DLD1 (cell line): ENCODE data around the gene CERK.

ENCODE experiments used
- in situ Hi-C: cut with HindIII; loops from 2 replicates; pipeline ENCODE4 v1.10.0; 2017; ENCODE audit warnings: low sequenced_read_pairs

The CERK gene

GRCh38 chr22:46664301-46664855, 73.7 kb downstream of the CERK start:
- in situ Hi-C loops = no loop called here

DNA sequence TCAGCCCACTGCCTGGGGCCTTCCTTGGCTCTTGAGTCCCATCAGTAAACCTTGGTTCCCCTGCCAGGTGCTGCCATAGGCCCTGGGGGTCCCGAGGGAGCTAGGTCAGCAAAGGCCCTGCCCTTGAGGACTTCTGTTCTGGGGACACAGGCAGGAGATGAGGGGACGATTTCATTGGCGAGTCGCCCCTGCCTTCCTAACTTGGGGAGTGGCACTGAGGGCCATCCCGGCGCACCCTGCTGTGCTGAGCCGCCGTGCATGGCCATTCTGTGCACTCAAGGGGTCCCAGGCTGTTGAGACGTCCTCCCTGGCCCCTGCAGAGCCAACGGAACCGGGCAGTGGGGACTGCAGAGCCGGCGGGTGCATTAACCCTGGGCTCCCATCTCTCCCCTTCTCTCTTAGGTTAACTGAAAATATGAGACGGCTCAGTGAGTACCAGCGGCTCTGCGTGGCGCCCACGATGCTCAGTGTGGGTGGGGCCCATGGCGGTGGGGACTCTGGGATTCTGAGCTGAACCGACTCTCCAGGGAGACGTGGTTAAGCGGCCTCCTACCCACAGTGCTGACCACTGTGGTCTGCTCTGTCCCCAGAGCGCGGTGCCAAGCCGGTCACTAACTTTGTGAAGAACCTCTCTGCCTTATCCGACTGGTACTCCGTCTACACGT, 74.5 kb downstream of the CERK start:
- in situ Hi-C loops = no loop called here

DNA sequence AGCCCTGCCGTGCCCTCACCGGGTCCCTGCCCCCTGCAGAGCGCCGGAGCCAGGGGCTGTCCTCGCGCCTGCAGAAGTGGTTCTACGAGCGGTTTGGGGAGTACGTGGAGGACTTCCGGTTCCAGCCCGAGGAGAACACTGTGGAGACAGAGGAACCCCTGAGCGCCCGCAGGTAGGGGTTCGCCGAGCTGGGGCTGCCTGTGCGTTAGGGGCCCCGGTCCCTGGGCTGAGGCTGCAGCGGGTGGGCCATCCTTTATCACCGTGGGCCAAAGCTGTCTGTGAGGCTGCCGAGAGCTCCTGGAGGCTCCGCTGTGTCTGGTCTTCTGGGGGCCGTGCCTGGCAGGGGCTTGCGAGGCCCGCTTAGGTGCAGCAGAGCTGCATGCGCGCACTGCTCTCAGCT, 75.1 kb downstream of the CERK start:
- in situ Hi-C loops = no loop called here

GRCh38 chr22:46662226-46662625, 75.8 kb downstream of the CERK start:
- in situ Hi-C loops = no loop called here

DNA sequence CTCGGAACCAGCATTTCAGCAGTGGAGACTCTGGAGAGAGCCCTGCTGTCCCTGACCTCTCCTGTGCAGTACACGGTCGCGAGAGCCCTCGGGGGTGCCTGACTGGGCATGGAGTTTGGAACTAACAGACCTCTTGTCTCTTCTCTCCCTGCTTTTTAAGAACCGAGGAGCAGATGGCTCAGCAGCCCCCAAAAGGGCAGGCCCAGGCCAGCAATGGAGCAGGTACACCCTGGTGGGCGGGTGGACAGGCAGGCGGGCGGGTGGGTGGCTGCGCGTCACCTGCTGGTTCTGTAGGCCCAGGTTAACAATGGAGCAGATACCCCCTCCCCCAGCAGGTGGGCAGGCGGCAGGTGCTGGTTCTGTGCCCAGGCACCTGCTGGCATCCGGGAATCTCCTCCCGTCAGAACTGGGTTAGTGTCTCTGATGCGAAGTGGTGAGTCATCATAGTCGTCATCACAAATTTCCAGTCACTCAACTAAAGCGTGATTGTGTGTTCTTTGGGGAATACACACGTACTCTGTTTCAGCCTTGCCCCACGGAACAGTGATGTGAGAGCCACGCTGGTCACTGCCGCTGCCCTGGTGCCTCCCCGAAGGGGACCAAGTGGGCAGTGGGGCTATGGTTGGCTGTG, 76.7 kb downstream of the CERK start:
- in situ Hi-C loops = no loop called here

- in situ Hi-C loops = no loop called here
These were observed 77.3 kb downstream of the CERK start for GRCh38 chr22:46660604-46661201.

DNA sequence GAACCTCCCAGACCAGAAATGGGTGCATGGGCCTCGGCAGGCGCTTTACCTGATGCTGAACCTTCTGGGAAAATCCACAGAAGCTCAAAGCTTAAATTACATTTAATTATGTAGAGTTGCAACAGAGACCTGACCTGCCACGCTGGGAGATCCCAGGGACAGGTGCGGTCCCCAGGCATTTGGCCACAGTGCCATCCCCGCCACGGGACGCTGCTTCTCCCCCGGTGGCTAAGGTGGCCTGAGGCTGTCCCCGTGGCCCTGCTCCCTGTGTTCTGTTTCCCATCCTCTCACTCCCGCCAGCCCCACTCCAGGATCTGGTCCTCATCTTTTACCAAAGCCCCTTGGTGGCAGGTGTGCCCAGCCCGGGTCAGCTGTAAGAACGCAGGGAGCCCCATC, 78.3 kb downstream of the CERK start:
- in situ Hi-C loops = no loop called here

GRCh38 chr22:46659059-46659790, 78.8 kb downstream of the CERK start:
- in situ Hi-C loops = no loop called here

DNA sequence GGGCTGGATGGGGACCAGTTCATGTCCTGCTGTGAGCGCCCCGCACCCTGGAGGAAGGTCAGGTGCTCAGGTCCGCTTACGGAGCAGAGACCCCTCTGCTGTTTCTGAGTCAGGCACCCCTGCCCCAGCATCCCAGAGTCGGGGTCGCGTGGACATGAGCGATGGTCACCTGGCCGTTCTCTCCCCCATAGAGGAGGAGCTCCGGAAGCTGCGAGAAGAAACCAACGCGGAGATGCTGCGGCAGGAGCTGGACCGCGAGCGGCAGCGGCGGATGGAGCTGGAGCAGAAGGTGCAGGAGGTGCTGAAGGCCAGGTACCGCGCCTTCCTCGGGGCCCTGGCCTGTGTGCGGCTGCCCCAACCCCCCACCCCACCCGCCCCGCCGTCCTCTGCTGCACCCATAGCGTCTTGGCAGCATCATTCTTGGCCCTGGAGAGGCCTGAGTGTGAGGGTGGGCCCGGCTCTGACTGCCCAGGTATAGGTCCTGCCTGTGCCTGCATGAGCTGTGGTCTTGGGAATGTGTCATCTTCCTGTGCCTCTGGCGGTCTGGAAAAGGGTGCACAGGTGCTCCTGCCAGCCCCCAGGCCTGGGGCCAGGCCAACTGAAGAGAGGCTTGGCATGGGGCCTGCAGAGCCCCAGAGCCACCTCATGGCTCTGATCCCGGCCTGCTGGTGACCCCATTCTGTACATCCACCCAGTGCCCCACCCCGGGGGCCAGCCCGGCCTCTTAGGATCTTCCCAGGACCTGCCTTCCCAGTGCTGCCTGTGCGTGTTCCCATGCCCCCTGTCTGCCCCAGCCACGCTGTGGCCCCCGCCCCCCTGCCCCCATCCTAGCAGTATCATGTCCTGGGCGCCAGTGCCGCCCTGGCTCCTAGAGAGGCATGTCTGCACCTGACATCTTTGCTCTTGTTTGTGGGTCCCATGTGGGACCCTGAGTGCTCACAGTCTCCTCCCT, 79.8 kb downstream of the CERK start:
- in situ Hi-C loops = no loop called here

DNA sequence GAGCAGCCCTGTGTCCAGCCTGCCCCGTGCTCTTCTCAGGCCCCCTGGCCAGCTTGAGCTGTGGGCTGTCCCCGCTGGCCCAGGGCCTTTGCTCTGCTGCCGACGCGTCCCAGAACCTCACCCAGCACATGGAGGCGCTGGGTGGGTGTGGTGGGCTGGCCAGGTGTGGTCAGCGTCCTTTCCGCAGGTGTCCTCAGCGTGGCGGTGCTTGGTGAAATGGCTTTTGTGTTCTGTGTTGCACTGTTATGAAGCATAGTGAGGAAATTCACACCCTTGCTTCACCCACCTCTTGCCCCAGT, 80.4 kb downstream of the CERK start:
- in situ Hi-C loops = no loop called here

- in situ Hi-C loops = no loop called here
These were observed 81.0 kb downstream of the CERK start for GRCh38 chr22:46656856-46657654.

DNA sequence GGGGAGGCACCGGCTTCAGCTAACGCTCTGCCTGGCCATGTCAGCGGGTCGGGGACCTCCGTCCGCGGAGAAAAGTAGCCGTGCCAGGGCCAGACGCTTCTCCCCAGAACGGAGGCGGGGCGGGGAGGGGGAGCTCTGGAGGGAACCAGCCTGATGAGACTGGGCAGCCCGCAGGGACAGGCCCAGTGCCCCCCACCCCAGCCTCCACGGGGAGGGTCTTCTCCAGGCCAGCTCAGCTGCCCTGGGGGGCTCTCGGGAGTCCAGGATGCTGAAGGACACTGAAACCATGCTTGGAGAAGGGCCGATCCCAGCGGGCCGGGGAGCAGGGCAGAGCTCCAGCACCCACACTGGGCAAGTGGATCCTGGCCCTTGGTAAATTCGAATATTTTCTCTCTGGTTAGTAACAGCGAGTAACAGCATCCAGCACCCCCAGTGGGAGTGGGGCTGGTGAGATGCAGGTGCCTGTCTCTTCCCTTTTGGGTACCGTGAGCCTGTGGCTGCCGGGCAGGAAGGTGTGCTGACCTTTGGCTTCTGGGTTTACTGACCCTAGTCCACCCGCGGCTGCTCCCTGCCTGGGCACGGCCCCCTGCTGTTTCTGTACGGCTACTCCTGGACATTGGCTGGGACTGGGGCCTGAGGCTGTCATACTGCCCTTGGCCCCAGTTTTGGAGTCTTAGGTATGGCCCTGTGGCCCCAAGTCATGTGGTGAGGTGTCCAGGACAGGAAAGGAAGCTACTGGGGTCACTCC, 82.0 kb downstream of the CERK start:
- in situ Hi-C loops = no loop called here

GRCh38 chr22:46654927-46655595, 83.0 kb downstream of the CERK start:
- in situ Hi-C loops = no loop called here

DNA sequence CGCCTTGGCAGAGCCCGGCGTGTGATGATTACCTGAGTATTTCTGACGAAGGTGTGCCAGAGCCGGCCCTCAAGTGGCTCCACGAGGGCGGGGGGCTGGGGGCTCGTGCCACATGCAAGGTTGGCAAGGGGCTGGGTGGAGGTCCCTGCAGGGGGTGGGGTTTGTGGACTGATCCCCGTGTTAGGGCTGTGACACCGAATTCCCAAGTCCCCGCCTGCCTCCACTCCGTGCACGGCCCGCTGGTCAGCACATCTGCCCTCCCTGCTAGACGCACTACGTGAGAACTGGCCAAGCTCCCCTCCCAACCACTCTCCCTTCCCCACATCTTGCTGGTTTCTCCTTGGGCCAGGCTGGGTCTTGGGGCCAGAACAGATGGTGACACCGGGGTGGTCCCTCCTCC, 83.6 kb downstream of the CERK start:
- in situ Hi-C loops = no loop called here

- in situ Hi-C loops = no loop called here
These were observed 84.5 kb downstream of the CERK start for GRCh38 chr22:46653596-46653995.

- in situ Hi-C loops = no loop called here
These were observed 85.2 kb downstream of the CERK start for GRCh38 chr22:46652847-46653331.

- in situ Hi-C loops = no loop called here
These were observed 85.8 kb downstream of the CERK start for GRCh38 chr22:46652081-46652846.

DNA sequence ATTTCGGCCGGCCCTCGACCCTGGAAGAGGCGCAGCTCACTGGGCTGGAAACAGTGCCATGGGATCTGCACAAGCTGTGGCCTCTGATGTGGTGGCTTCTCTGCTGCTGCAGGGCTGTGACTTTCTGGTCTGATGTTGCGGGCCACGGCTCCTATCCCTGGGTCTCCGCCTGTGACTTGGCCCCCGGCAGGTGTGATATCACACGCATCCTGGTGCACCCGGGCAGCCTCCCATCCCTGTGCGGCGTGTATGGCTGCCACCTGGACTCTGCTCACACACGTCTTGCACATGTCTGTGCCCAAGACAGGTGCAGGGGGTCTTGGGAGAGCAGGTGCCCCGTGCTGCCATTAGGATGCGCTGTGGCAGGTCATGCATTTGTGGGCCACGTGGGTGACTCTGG, 86.7 kb downstream of the CERK start:
- in situ Hi-C loops = no loop called here
